Tibial nerve (tissue), 4 donors: ENCODE measurements around the gene SHOX. TPM values are rescaled to one million over a fixed set of nuclear protein-coding genes. Genes with fewer than 3 reads are reported as not detected.

Source experiments
- DNase-seq, 2 donors: peaks; one replicate each; pipeline ENCODE4 v3.0.0-alpha.2; 2019; ENCODE audit warnings: low spot score in 2 of 2
- H3K27ac ChIP-seq, 4 donors: fragments of 200-600 bp; sonication (generic) in 3 of 4; one replicate each; pipeline ENCODE4 v1.5.1; 2017 to 2019; ENCODE audit warnings: mild to moderate bottlenecking in 1 of 4
- H3K27me3 ChIP-seq, 2 donors: fragments of 200-600 bp; sonication (generic) in 1 of 2; one replicate each; pipeline versions ENCODE4 v1.5.1 to v1.6.0; 2017 to 2019
- H3K36me3 ChIP-seq, 3 donors: fragments of 200-600 bp; sonication (generic); one replicate each; pipeline ENCODE4 v1.5.1; 2018 to 2019
- H3K4me1 ChIP-seq, 4 donors: fragments of 200-600 bp; sonication (generic) in 3 of 4; one replicate each; pipeline ENCODE4 v1.5.1; 2017 to 2019
- H3K4me3 ChIP-seq, 4 donors: fragments of 200-600 bp; sonication (generic) in 3 of 4; one replicate each; pipeline ENCODE4 v1.5.1; 2017 to 2019; ENCODE audit warnings: mild to moderate bottlenecking in 1 of 4, moderate library complexity in 1 of 4
- H3K9me3 ChIP-seq, 4 donors: fragments of 200-600 bp; sonication (generic) in 3 of 4; one replicate each; pipeline ENCODE4 v1.5.1; 2017 to 2019
- EP300 ChIP-seq, 2 donors: sonication (generic); formaldehyde crosslinking; IDR thresholded peaks; one replicate each; pipeline ENCODE4 v1.6.1; 2017; ENCODE audit warnings: antibody characterized with exemption in 2 of 2, mild to moderate bottlenecking in 1 of 2
- POLR2A ChIP-seq, 2 donors: fragments of 450-650 bp; IDR thresholded peaks; one replicate each; pipeline ENCODE4 v1.6.1; 2017; ENCODE audit warnings: antibody characterized with exemption in 2 of 2, mild to moderate bottlenecking in 2 of 2, moderate library complexity in 2 of 2
- WGBS, 2 donors: methylation state at CpG; one replicate each; pipeline ENCODE4 v1.1.5; 2018; 5-methylcytosine and 5-hydroxymethylcytosine counted together
- total RNA-seq, 4 donors: library from RNA; depleted of rRNA; stranded (reverse); fragments of >200 nt; gene quantifications; one replicate each; pipeline ENCODE4 v1.1.0, GENCODE V29; 2016
- TF ChIP-seq, protein P1 (sequence below), 5 experiments: fragments of 200-600 bp in 3 of 5; fragments of 450-650 bp in 2 of 5; sonication (generic) in 3 of 5; IDR thresholded peaks; one replicate each; pipeline ENCODE4 v1.5.1; 2016 to 2019; ENCODE audit warnings: antibody characterized with exemption in 5 of 5, mild to moderate bottlenecking in 3 of 5, moderate library complexity in 2 of 5

The SHOX gene
- total RNA-seq = 1 to 10 TPM in 1 of 4 donors, under 1 TPM in 1, not detected in 2; 0.60 to 1.8 TPM

DNA sequence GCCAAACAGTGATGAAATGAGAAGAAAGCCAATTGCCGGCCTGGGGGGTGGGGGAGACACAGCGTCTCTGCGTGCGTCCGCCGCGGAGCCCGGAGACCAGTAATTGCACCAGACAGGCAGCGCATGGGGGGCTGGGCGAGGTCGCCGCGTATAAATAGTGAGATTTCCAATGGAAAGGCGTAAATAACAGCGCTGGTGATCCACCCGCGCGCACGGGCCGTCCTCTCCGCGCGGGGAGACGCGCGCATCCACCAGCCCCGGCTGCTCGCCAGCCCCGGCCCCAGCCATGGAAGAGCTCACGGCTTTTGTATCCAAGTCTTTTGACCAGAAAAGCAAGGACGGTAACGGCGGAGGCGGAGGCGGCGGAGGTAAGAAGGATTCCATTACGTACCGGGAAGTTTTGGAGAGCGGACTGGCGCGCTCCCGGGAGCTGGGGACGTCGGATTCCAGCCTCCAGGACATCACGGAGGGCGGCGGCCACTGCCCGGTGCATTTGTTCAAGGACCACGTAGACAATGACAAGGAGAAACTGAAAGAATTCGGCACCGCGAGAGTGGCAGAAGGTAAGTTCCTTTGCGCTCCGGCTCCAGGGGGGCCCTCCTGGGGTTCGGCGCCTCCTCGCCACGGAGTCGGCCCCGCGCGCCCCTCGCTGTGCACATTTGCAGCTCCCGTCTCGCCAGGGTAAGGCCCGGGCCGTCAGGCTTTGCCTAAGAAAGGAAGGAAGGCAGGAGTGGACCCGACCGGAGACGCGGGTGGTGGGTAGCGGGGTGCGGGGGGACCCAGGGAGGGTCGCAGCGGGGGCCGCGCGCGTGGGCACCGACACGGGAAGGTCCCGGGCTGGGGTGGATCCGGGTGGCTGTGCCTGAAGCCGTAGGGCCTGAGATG is at the start of gene SHOX:
Gene SHOX, plus strand, starts transcription at position 180 of the 885 bp plus-strand sequence. Its CDS starts 107 bp downstream, at position 287.
- WGBS, 2 donors = 2 to 4% methylated on average over 71 to 84 of the region's 84 CpGs
- no peaks in the 10 kb centered on the region for H3K9me3 ChIP-seq
- peak within 1 kb of the TSS in 1 of 4 donors; percentile 28 for H3K4me3 ChIP-seq
- H3K27me3 ChIP-seq = peaks cover 0 to 81% of the 10 kb centered on the region in 2 donors
- TF ChIP-seq EP300 (IDR thresholded peaks at IDR 0.05) (no peak), POLR2A (IDR thresholded peaks at IDR 0.05) (no peak)
- TF ChIP-seq, protein P1, sequence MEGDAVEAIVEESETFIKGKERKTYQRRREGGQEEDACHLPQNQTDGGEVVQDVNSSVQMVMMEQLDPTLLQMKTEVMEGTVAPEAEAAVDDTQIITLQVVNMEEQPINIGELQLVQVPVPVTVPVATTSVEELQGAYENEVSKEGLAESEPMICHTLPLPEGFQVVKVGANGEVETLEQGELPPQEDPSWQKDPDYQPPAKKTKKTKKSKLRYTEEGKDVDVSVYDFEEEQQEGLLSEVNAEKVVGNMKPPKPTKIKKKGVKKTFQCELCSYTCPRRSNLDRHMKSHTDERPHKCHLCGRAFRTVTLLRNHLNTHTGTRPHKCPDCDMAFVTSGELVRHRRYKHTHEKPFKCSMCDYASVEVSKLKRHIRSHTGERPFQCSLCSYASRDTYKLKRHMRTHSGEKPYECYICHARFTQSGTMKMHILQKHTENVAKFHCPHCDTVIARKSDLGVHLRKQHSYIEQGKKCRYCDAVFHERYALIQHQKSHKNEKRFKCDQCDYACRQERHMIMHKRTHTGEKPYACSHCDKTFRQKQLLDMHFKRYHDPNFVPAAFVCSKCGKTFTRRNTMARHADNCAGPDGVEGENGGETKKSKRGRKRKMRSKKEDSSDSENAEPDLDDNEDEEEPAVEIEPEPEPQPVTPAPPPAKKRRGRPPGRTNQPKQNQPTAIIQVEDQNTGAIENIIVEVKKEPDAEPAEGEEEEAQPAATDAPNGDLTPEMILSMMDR (IDR thresholded peaks at IDR 0.05) = no peak
- no peaks in the 10 kb centered on the region for H3K36me3 ChIP-seq
- peaks cover 0 to 40% (median 3%) of the 10 kb centered on the region in 4 donors for H3K4me1 ChIP-seq
- no peak for DNase-seq
- no peak within 1 kb of the TSS for H3K27ac ChIP-seq

DNA sequence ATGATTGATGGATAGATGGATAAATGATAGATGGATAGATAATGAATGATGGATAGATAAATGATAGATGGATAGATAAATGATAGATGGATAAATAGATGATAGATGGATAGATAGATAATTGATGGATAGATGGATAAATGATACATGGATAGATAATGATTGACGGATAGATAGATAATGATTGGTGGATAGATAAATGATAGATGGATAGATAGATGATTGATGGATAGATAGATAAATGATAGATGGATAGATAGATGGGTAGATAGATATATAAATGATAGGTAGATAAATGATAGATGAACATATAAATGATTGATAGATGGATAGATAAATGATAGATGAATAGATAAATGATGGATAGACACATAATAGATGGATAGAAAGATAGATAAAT is 49.5 kb upstream of the SHOX start:
- H3K36me3 ChIP-seq = no peaks in the 10 kb centered on the region
- no peak for TF ChIP-seq POLR2A (IDR thresholded peaks at IDR 0.05)
- no peak for TF ChIP-seq EP300 (IDR thresholded peaks at IDR 0.05)
- TF ChIP-seq, protein P1 (IDR thresholded peaks at IDR 0.05) = no peak
- no peak overlapping the region for H3K27ac ChIP-seq
- H3K4me1 ChIP-seq = no peaks in the 10 kb centered on the region
- H3K27me3 ChIP-seq = no peaks in the 10 kb centered on the region
- no peak for DNase-seq
- 90 to 92% methylated on average over 1 of the region's 1 CpG for WGBS, 2 donors
- no peak overlapping the region for H3K4me3 ChIP-seq
- H3K9me3 ChIP-seq = peaks cover 0 to 15% (median 0%) of the 10 kb centered on the region in 4 donors

- TF ChIP-seq POLR2A (IDR thresholded peaks at IDR 0.05) (no peak), EP300 (IDR thresholded peaks at IDR 0.05) (no peak)
- TF ChIP-seq, protein P1 (IDR thresholded peaks at IDR 0.05) = no peak
- Histone ChIP-seq H3K27me3 (no peaks in the 10 kb centered on the region), H3K9me3 (peaks cover 0 to 7% (median 0%) of the 10 kb centered on the region in 4 donors), H3K4me1 (no peaks in the 10 kb centered on the region), H3K36me3 (no peaks in the 10 kb centered on the region), H3K4me3 (no peak overlapping the region), H3K27ac (no peak overlapping the region)
- WGBS, 2 donors = 46 to 64% methylated on average over 7 of the region's 7 CpGs
- DNase-seq = no peak
Measured at GRCh38 chrX:581720-582298, 48.8 kb upstream of the SHOX start.

GRCh38 chrX:584572-584971 is 46.0 kb upstream of the SHOX start:
- H3K36me3 ChIP-seq = no peaks in the 10 kb centered on the region
- no peak for DNase-seq
- H3K27ac ChIP-seq = no peak overlapping the region
- H3K27me3 ChIP-seq = no peaks in the 10 kb centered on the region
- H3K4me1 ChIP-seq = no peaks in the 10 kb centered on the region
- no peak overlapping the region for H3K4me3 ChIP-seq
- peaks cover 0 to 4% (median 0%) of the 10 kb centered on the region in 4 donors for H3K9me3 ChIP-seq
- 36 to 45% methylated on average over 1 of the region's 1 CpG for WGBS, 2 donors
- TF ChIP-seq, protein P1 (IDR thresholded peaks at IDR 0.05) = no peak
- no peak for TF ChIP-seq EP300 (IDR thresholded peaks at IDR 0.05)
- no peak for TF ChIP-seq POLR2A (IDR thresholded peaks at IDR 0.05)
